PC-9 (cell line): ENCODE measurements around the gene ABCG5.

Source experiments
- CTCF ChIP-seq: fragments of 200-600 bp; sonication (generic); conservative IDR thresholded peaks from 2 replicates; pipeline ENCODE4 v1.6.1; 2017; ENCODE audit warnings: mixed run types, antibody characterized with exemption, mild to moderate bottlenecking, moderate library complexity
- EZH2 ChIP-seq: fragments of 200-600 bp; sonication (generic); IDR thresholded peaks from 2 replicates; pipeline ENCODE4 v1.8.0; 2017; ENCODE audit warnings: antibody characterized with exemption, low read depth

- no peak for TF ChIP-seq CTCF
- TF ChIP-seq EZH2 = no peak
These were observed 12.1 kb downstream of the ABCG5 start for GRCh38 chr2:43826305-43827250.
